DMS53 treated with DMSO at 0.1 percent for 48 hours (cell line): ENCODE data around the gene SEPHS1.
"Not testable (repeated sequence)": the region's sequence is repeated elsewhere in the genome, so short reads cannot be mapped to it uniquely, and the experiment has no call there.

Experiments
- DNase-seq: peaks from one replicate; lab custom pipeline; 2025; ENCODE audit not compliant: unreplicated experiment; lab: John Stamatoyannopoulos, UW

SEPHS1 gene

DNA sequence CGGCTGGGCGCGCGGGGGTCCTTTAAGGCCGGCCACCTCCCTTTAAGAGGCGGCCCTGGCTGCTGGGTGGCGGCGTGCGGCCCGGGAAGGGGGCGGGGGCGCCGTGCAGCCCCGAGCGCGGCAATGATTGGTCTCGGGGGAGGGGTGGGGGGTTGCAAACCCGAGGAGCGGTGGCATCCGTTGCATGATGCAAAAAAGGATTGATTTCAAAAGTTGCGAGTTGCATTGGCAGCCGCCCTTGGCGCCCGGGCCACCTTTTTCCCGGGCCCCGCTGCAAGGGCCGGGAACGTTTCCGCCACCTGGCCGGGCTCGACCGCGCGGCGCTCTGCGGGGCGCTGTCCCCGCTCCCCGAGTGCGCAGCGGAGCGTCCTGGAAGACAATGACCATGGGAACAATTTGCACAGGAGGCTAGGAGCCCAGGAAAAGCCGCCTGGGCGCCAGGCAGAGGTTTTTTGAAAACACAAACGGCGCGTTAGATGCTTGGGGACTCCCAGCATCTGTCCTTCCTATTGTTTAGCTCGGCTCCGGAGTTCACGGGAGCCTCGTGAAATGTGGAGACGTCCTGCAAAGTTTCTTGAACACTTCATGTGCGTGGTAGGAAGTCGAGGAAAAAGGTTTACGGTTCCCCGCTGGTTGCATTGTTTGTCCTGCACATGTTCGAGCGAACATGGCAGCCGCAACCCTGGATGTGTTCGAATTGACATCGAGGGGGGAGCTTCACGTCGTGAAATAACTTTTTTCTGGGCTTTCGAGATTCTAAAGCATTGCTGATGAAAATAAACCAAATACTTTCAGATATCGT lies at the start of gene SEPHS1:
SEPHS1 (minus strand) TSS at position 78 of the 802 bp plus-strand sequence. CDS start 3,343 bp downstream, outside the sequence.
- peak; percentile 61 for DNase-seq

- no peak for DNase-seq
Measured at GRCh38 chr10:13397052-13397451, 49.0 kb upstream of the SEPHS1 start.

GRCh38 chr10:13396369-13396768 lies 48.3 kb upstream of the SEPHS1 start:
- DNase-seq = no peak

DNA sequence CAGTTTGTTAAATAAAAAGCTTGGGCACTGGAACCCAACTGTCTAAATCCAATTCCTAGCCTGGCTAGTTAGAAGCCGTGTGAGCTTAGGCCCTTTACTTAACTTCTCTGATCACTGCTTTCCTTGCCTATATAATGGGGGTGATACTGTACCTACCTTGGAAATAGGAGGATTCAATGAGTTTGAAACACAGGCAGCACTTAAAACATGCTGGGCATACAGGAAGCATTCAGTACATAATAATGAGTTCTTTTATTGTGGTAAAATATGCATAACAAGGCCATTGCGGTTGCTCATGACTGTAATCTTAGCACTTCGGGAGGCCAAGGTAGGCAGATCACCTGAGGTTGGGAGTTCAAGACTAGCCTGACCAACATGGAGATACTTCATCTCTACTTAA lies 47.4 kb upstream of the SEPHS1 start:
- no peak for DNase-seq

DNA sequence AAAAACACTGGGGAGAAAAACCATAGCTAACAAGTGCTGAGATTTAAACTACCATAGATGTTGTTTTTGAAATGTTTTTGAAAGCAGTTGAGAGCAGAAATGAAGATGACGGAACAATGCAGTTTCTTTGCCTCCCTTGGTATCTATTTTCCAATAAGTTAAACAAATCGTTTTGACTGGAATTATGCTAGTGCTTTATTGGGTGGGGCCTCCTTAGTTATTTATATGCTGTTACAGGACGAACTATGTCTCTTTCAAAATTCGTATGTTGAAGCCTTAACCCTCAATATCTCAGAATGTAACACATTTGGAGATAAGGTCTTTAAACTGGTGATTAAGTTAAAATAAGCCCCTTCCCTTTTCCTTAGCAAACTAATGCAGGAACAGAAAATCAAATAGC lies 45.5 kb upstream of the SEPHS1 start:
- DNase-seq = no peak

GRCh38 chr10:13392701-13393100 lies 44.6 kb upstream of the SEPHS1 start:
- no peak for DNase-seq

DNA sequence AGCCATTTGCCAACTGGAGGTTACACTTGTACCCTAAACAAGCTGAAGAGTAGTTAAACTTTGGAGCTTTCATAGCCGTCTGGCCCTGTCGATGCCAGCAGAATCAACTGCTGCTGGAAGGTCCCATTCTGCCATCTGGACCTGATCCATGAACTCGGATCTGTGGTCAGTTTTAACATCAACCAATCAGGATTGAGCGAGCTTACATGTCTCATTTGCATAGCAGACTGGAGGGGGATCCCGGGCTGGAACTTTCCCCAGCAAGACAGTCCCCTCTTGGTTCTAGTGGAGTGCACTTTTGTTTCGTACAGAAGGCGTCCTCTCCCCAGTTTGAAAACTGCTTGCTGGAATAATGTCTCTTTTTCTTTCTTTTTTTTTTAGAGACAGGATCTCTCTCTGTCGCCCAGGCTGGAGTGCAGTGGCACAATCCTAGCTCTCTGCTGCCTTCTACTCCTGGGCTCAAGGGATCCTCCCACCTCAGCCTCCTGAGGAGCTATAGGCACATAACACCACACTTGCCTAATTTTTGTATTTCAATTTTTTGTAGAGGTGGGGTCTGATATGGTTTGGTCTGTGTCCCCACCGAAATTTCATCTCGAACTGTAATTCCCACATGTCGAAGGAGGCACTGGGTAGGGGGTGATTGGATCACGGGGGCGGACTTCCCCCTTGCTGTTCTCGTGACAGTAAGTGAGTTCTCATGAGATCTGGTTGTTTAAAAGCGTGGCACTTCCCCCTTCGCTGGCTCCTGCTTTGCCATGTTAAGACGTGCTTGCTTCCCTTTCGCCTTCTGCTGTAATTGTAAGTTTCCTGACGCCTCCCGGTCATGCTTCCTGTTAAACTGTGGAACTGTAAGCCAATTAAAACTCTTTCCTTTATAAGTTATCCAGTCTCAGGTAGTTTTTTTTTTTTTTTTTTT lies 42.8 kb upstream of the SEPHS1 start:
- DNase-seq = no peak

DNA sequence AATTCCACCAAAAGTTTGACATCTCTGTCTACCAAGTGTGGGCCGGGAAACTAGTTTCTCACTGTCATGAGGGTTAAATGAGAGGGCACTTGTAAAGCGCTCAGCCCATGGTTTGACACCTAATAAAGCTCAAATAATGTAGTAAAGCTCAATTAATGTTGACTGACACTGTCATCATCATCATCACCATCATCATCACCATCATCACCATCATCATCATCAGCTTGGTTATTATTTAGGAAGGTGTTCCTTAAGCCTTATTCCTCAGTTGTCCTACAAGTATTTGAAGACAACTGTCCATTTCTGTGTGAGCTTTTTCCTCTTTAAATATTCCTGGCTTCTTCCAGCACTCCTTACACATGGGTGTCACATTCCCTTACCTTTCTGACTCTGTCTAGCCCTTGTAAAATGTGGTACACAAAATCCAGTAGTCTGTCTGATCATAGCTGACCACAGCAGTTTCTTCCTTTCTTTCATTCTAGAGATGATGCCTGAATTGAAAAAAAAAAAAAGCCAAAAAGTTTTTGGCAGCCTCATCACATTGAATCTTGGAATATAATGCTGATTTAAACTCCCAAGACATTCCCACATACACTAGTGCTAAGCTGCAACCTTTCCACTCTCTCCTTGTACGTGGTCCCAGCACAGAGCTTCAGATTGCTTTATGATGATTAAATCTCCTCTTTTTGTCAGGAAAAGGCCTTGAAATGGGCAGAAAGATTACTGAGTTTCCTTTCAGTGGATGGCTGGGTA lies 40.6 kb upstream of the SEPHS1 start:
- no peak for DNase-seq

DNA sequence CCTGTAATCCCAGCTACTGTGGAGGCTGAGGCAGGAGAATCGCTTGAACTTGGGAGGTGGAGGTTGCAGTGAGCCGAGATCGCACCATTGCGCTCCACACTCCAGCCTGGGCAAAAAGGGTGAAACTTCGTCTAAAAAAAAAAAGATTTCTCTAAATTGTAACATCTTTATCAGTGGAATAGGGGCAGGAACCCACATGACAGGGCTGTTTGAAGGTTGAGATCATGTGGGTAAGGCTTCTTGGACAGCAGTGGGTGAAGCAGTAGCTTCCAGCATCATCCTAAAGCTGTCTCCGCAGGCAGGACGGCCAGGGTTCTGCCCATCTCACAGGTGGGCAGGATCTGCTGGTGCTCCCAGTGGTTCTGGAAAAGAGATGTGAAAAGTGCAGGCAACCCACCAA lies 37.9 kb upstream of the SEPHS1 start:
- DNase-seq = no peak

GRCh38 chr10:13383399-13383761 lies 35.3 kb upstream of the SEPHS1 start:
- DNase-seq = no peak

DNA sequence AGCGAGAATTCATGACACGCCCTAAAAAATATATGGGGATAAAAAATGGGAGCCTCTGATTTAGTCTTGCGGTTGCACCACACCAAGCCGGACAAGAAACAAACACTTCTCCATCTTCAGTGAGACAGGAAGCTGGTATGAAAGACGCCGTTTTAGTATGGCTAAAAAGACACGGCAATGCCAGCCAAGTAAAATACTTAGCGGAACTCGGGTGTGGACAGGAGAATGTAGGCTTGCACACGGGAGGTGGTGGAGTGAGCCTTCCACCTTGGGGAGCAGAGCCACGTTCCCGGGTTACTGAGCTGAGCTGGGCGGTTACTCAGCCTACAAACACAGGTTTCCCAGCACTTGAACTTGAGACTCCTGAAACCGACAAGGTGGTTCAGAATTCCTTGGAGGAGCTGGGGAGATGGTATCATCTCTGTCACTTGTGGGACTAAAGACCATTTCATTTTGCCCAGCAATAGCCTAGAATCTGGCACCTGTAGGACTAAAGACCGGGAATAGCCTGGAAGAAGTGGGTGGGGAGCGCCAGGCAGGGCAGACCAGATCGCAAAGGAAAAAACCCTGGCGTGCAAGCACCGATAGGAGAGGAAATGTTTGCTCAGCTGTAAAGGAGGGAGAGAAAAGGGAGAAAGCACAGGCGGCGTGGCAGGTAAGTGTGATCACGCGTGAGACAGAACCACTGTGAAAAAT lies 34.8 kb upstream of the SEPHS1 start:
- DNase-seq = peak; percentile 66

DNA sequence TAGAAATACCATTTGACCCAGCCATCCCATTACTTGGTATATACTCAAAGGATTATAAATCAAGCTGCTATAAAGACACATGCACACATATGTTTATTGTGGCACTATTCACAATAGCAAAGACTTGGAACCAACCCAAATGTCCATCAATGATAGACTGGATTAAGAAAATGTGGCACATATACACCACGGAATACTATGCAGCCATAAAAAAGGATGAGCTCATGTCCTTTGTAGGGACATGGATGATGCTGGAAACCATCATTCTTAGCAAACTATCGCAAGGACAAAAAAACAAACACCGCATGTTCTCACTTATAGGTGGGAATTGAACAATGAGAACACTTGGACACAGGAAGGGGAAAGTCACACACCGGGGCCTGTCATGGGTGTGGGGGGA lies 31.0 kb upstream of the SEPHS1 start:
- not testable (repeated sequence) for DNase-seq

DNA sequence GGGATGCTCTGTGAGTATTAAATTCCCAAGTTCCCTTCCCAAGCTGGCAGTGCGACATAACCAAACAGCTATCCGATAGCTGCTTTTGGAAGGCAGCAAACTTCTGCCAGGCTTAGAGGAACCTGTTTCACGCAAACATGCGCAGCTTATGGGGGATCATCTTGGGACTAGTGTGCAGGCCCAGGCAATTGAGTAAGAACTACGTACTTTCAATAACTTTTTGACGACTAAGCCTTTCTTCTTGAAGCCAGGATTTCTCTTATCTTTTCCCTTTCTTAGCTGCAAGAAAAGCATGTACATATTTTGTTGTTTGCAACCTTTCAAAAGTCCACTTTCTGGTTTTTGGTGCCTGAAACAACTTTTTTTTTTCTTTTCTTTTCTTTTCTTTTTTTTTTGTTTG lies 28.7 kb upstream of the SEPHS1 start:
- no peak for DNase-seq

DNA sequence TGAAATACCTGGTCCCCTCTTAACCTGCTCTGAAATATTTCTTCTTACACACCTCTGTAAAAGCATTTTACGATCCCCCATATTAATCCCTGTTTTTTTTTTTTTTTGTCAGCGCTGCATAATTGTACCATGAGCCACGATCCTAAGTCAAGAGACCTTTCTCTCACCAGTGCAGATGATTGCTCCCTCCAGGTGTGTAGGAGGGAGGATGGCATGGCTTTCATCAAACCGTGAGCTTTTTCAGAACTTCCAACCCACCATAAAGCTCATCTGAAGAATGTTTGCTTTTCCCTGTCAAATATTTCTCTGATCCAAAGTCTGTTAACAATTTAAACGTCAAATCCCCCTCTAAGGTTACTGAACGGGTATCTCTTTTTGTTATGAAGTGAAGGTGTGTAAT lies 28.2 kb upstream of the SEPHS1 start:
- DNase-seq = no peak

DNA sequence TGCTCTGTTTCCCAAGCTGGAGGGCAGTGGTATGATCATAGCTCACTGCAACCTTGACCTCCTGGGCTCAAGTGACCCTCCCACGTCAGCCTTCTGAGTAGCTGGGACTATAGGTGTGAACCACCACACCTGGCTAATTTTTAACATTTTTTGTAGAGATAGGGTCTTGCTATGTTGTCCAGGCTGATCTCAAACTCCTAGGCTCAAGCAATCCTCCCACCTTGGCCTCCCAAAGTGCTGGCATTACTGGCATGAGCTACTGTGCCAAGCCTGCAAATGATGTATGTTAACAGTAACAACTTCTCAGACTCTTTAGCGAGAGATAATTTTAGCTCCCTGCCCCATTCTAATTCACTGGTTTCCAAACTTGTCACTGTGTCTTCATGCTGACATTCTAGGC lies 27.7 kb upstream of the SEPHS1 start:
- DNase-seq = no peak

DNA sequence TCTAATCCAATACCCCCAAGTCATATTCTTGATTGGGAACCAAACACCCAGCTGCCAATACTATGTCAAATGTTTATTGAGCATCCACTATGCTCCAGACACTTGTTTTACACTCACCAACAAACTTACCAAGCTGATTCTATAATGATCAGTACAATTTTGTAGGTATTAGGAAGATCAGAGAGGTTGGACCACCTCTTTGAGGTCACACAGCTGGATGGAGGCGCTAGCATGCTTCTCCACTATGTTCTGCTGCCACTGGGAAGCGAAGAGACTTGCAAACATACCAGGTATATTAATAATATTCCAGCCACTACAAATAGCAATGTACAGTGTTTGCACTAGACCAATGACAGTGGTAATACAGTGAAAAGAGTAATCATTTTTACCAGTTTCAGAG lies 25.6 kb upstream of the SEPHS1 start:
- DNase-seq = no peak

DNA sequence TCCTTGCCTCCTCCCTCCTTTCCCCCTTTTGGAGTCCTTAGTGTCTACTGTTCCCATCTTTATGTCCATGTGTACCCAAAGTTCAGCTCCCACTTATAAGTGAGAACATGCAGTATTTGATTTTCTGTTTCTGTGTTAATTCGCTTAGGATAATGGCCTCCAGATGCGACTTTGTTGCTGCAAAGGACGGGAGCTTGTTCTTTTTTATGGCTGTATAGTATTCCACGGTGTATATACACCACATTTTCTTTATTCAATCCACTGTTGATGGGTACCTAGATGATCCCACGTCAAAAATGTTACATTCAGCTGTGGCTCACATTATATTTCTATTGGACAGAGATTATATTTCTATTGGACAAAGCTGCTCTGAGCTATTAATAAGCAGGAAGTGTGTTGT lies 24.4 kb upstream of the SEPHS1 start:
- no peak for DNase-seq

DNA sequence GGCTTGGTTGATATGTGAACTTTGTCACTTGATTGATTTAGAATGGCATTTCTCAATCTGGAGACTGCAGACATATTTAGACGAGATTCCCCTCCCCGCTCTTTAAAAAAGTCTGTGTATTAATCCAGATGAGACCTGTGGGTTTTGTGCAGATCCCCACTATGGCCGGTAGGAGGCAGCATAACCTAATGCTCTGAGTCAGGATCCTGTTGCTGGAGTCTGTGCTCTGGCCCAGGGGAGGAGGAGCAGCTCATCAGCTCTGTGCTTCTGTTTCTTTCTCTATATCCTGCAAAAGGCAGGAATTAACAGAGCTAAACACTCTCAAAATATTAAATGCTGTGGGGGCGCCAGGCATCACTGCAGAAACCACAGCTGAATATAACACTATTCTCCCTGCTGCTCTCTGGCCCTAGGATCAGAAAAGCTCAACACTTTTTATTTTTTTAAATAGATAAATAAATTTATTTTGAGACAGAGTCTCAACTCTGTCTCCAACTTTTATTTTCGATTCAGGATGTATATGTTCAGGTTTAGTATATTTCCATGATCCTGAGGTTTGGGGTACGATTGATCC lies 23.9 kb upstream of the SEPHS1 start:
- DNase-seq = peak; percentile 96

- no peak for DNase-seq
Measured at GRCh38 chr10:13366891-13367290, 18.8 kb upstream of the SEPHS1 start.

DNA sequence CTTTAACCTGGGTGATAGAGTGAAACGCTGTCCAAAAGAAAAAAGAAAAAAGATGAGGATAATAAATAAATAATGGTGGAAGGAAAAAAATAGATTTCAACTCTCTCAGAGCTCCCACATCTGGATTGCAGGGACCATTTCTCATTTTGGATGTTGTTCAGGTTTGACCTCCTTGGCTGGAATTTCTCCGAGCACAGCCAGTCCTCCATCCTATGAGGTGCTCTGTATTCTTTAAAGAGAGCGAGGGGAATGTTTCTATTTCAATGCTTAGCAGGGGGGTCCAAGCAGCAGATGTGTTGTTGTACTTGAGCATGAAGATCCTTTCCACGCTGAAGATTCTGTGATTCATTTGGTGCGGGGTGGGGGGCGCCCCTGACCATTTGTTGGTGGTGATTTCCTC lies 17.7 kb upstream of the SEPHS1 start:
- DNase-seq = no peak

GRCh38 chr10:13365243-13365642 lies 17.1 kb upstream of the SEPHS1 start:
- no peak for DNase-seq
